Inflammatory macrophage treated with lipopolysaccharide for 1 hour (primary cell): Measurements from ENCODE around the gene ART3.
A peak's percentile ranks its signal among the peaks of the same experiment; 100 is the strongest.
"Not testable (repeated sequence)": the region's sequence is repeated elsewhere in the genome, so short reads cannot be mapped to it uniquely, and the experiment has no call there.

Experiments used
- DNase-seq, 2 donors: peaks; one replicate each; pipeline ENCODE4 v3.0.0-alpha.2; 2020 to 2022

The ART3 gene, protein sequence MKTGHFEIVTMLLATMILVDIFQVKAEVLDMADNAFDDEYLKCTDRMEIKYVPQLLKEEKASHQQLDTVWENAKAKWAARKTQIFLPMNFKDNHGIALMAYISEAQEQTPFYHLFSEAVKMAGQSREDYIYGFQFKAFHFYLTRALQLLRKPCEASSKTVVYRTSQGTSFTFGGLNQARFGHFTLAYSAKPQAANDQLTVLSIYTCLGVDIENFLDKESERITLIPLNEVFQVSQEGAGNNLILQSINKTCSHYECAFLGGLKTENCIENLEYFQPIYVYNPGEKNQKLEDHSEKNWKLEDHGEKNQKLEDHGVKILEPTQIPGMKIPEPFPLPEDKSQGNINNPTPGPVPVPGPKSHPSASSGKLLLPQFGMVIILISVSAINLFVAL

GRCh38 chr4:76074468-76074867 lies at the start of gene ART3:
Gene ART3, plus strand, starts transcription at chr4:76074709. Its CDS starts 1,181 bp downstream, at chr4:76075890.
- no peak for DNase-seq

DNA sequence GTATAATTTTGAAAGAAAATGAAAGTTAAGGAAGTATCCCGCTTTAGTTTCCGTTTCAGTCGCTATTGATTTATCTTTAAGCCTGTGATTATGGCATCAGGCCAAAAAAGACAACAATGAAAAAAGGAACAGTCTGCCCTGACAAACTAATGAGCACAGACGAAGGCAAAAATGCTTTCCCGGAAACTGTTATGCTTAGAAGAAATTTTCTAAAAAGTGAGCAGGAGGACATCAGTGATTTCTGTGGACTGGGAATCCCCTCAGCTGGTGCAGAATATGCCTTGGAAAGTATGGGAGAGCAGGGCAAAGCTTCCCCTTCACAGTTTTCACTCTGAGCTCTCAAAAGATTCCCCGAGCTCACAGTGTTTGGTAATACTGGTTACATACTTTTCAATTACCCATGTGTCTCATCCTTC lies 46.2 kb upstream of the ART3 start:
- DNase-seq: peak; percentile 89

DNA sequence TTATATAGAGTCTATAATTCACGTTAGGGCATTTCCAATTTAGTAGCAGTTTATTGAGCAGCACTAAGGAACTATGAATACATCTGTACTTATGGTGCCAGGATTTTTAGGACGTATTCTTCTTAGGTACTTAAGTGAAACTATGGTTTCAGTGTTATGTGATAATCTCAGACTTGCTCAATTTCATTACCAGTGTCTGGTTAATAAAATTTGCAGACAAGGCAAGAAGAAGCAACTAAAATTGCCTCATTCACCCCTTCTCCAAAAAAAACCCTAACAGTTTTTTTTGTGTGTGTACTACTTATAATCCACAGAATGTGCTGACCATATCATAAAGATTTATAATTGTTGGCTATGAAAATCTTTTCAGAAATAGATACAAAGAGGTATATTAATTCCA lies 45.2 kb upstream of the ART3 start:
- peak; percentile 61 to 72 for DNase-seq

DNA sequence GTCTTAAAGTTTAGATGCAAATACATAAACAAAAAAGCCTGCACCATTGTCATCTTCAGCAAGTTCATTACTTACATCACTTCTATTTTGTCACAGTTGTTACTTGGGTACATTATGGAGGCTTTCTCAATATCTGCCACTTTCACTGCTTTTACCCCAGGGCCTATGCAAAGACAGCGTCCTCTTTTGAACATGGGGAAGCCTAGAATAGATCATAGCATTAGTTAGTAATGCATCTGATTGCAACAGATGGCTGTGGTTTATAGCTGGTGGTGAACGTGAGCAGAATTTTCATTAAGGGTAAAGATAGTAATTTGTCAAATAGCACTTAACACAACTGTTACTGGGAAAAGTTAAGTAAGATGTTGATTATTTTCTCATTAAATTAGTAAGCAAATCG lies 39.4 kb upstream of the ART3 start:
- DNase-seq: peak; percentile 84 to 88

DNA sequence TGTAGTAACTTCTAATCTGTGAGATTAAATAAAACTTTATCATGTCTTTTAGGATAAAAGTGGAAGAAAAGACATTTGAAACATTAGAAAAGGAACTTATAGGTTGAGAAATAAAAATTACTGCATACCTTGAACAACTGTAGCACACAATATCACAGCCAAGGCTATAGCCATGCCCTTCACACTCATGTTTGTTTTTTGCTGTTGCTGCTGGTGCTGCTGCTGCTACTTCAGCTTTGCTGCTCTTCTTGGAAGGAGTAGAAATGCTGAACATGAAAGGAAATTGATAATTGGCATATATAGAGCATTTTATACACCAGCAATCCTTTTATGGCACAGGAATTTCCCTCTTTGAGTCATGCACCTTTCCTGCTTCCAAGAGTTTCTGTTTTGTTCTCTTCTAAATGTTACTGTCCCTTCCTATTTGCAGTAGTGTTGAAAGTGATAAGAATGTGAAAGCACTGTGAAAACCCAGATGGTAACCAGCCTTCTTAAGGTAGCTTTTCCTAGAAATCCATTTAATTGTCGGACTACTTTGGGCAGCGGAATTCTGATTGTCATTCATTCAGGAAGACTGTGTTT lies 38.6 kb upstream of the ART3 start, which contains the start of gene CXCL11:
CXCL11 (minus strand) TSS at position 272 of the 582 bp plus-strand sequence; CDS start at position 189, 83 bp downstream.
- peak; percentile 51 to 63 for DNase-seq

- no peak for DNase-seq
These were observed 37.7 kb upstream of the ART3 start for GRCh38 chr4:76036855-76037254.

DNA sequence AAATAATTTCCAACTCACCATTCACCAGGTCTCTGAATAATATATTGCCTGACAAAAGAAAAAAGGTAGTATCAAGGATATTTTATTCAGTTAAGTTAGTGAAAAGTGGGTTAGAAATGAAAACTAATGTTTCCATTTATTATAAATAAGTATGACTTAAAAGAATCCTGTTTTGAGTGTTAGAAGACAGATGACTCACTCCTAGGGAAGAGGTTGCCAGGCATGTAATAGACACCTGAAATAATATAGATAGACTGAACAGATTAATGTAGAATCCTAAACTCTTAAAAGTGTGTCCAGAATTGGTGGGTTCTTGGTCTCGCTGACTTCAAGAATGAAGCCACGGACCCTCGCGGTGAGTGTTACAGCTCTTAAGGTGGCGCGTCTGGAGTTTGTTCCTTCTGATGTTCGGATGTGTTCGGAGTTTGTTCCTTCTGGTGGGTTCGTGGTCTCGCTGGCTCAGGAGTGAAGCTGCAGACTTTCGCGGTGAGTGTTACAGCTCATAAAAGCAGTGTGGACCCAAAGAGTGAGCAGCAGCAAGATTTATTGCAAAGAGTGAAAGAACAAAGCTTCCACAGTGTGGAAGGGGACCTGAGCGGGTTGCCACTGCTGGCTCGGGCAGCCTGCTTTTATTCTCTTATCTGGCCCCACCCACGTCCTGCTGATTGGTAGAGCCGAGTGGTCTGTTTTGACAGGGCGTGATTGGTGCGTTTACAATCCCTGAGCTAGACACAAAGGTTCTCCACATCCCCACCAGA lies 32.1 kb upstream of the ART3 start:
- not testable (repeated sequence) for DNase-seq

DNA sequence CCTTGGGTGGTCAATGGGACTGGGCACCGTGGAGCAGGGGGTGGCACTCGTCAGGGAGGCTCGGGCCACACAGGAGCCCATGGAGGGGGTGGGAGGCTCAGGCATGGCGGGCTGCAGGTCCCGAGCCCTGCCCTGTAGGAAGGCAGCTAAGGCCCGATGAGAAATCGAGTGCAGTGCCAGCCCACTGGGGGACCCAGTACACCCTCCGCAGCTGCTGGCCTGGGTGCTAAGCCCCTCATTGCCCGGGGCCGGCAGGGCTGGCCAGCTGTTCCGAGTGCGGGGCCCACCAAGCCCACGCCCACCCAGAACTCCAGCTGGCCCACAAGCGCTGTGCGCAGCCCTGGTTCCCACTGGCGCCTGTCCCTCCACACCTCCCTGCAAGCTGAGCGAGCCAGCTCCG lies 31.2 kb upstream of the ART3 start:
- DNase-seq: not testable (repeated sequence)

DNA sequence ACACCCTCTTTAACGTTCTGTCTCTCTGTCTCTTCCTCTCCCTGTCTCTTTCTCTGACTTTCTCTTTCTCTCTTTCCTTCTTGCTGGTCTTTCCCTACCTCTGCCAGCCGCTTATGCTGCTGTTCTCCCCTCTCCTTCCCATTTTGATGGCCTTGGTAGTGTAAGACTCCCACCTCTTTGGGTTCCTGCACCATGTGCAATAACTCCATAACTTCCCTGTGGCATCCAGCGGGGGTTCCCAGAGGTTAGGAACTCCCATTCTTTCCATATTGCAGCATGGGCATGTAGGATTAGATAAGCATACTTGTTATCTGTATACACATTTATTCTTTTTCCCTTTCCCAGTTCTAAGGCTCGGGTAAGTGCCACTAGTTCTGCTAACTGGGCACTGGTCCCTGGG lies 29.8 kb upstream of the ART3 start:
- peak in 1 of 2 donors; percentile 66 for DNase-seq

GRCh38 chr4:76049860-76050416 lies 24.6 kb upstream of the ART3 start:
- not testable (repeated sequence) for DNase-seq

GRCh38 chr4:76050560-76051050 lies 23.9 kb upstream of the ART3 start:
- DNase-seq: not testable (repeated sequence)

- no peak for DNase-seq
These were observed 20.8 kb upstream of the ART3 start for GRCh38 chr4:76053730-76054129.

GRCh38 chr4:76055016-76055415 lies 19.5 kb upstream of the ART3 start:
- DNase-seq: no peak

- no peak for DNase-seq
These were observed 19.1 kb upstream of the ART3 start for GRCh38 chr4:76055421-76055820.

GRCh38 chr4:76058302-76058701 lies 16.2 kb upstream of the ART3 start:
- no peak for DNase-seq

DNA sequence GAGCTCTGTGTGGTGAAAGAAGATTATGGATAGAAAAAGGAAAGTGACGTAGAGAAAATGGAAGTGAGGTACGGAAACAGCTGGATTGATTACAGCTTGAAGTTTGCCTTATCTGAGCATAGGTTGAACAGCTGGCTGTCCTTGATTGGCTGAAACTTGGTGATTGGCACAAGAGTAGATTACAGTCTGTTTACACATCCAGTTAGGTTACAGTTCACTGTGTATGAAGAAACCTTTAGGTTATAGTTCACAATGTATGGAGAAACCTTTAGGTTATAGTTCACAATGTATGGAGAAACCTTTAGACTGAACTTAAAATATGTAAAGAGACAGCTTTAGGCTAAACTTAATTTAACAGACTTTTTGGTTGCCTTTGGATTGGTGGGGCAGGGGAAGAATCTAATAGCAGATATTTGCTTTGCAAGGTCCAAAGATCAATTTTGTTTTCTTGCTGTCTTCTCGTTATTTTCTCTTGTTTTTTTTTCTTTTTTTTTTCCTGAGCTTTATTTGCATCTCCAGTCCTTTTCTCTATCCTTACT lies 15.6 kb upstream of the ART3 start:
- DNase-seq: peak; percentile 27 to 66

GRCh38 chr4:76059750-76060149 lies 14.8 kb upstream of the ART3 start:
- DNase-seq: peak; percentile 83 to 86

GRCh38 chr4:76060506-76060905 lies 14.0 kb upstream of the ART3 start:
- peak in 1 of 2 donors; percentile 49 for DNase-seq

DNA sequence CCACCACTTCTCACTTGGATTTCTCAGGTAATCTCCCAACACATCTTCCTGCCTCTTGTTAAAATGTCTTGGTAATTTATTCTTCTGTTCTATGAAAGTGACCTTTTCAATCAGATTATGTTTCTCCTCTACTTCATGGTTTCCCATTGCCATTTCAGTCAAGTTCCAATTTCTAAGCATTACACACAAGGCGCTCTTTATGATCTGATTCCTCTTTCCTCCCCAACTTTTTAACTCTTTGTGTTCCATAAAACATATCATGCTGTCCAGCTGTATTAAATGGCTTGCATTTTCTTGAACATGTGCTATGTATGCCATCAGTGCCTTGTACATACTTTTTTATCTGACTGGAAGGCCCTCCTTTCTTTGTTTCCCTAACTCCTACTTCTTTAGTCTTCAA lies 13.1 kb upstream of the ART3 start:
- no peak for DNase-seq

DNA sequence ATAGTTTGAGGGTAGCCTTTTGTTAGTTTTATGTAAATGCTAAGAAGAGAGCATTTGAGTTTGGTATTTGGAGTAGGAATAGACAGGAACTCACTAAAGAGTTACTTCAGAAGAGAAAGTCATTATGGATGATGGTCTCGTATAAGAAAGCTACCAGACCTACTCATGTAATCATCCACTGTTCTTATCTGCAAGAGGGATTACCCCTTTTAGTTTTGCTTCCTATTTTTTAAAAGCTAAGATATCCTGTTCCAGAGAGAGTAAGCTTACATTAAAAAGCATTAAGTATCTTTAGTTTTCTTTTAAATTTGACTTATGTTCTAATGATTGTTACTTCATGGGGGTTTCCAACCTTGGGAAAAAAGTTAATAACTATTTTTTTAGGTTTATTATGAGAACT lies 12.5 kb upstream of the ART3 start:
- DNase-seq: peak; percentile 67 to 81

DNA sequence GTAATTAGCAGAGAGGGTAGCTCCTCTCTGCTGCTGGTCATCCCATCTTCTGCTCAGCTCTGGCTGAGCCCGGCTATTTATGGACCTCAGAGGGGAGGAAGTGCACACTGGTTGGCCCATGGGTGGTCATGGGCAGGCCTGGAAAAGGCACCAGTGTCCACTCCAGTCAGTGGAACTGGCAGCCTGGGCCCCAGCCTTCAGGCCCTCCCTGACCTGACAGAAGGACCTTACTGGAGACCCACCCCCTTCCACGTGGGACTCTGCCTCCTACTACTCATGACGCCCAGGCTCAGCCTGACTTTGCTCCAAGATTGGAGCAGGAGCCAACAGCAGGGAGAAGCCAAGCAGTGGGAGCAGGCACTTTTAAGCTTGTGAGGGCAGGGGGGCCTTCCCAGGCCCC lies 8.0 kb upstream of the ART3 start:
- no peak for DNase-seq

DNA sequence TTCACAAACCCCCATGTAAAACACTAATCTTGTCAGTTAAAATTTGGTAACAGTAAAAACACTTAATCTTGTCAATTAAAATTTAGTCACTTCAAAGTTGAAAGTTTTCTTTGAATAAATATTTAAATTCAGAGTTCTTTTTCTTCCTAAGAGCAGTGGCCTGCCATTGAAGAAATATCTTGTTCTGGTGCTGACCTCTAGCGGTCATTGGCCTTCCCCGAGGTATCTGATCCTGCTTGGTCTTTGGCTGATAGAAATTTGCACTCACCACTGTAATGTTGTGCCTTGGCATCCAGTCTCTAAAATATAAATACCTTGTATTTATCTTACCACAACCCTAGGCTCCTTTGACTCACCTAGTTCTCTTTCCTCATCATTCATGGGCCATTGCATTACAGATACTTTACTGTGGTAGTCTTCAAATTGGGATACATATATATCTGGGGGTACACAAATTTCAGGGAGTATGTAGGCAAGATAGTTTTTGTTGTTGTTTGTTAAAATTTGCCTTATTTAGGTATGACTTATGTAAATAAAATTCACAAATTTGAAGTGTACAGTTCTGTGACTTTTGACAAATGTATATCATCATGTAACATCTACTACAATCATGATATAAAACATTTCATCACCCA lies 6.7 kb upstream of the ART3 start:
- DNase-seq: peak; percentile 58 to 95
